Endothelial cell (in vitro differentiated cells): Measurements from ENCODE around the gene NPRL2. TPM values are rescaled to one million over a fixed set of nuclear protein-coding genes. Genes with fewer than 3 reads are reported as not detected.

Source experiments
- DNase-seq: peaks from one replicate; pipeline ENCODE4 v3.0.0; 2021; ENCODE audit warnings: low spot score
- H3K27ac Mint-ChIP-seq: one replicate; pipeline ENCODE4 v1.8.0; 2021; ENCODE audit warnings: mixed read lengths, inconsistent platforms; ENCODE audit not compliant: unreplicated experiment
- H3K27me3 Mint-ChIP-seq: one replicate; pipeline ENCODE4 v1.8.0; 2021; ENCODE audit warnings: mild to moderate bottlenecking, moderate library complexity, mixed read lengths, inconsistent platforms; ENCODE audit not compliant: unreplicated experiment
- H3K36me3 Mint-ChIP-seq: one replicate; pipeline ENCODE4 v1.8.0; 2021; ENCODE audit warnings: mild to moderate bottlenecking, low read depth, mixed read lengths, inconsistent platforms; ENCODE audit not compliant: unreplicated experiment
- H3K4me1 Mint-ChIP-seq: one replicate; pipeline ENCODE4 v1.8.0; 2021; ENCODE audit warnings: mild to moderate bottlenecking, mixed read lengths, inconsistent platforms; ENCODE audit not compliant: unreplicated experiment
- H3K4me3 Mint-ChIP-seq: one replicate; pipeline ENCODE4 v1.8.0; 2021; ENCODE audit warnings: mild to moderate bottlenecking, mixed read lengths, inconsistent platforms; ENCODE audit not compliant: unreplicated experiment
- H3K9me3 Mint-ChIP-seq: one replicate; pipeline ENCODE4 v1.8.0; 2021; ENCODE audit warnings: mixed read lengths, inconsistent platforms; ENCODE audit not compliant: unreplicated experiment
- CTCF ChIP-seq: fragments of 200-600 bp; sonication (generic); IDR thresholded peaks from one replicate; pipeline ENCODE4 v1.5.0; 2021; ENCODE audit warnings: antibody characterized with exemption; ENCODE audit not compliant: unreplicated experiment
- total RNA-seq: library from RNA; stranded (reverse); fragmentation: NEBNext Ultra II Directional; extraction: Animal tissue kit (Norgen Biotek cat#: 25700); gene quantifications from one replicate; pipeline ENCODE4 v1.2.1, GENCODE V29; 2021; ENCODE audit not compliant: unreplicated experiment

Gene NPRL2
- total RNA-seq, 1 donor from 2014 or later, result 18.0 TPM

- H3K36me3 Mint-ChIP-seq, result peaks cover 18% of the 10 kb centered on the region
- H3K27me3 Mint-ChIP-seq, result peaks cover 3% of the 10 kb centered on the region
- H3K4me3 Mint-ChIP-seq, result peak overlapping the region; percentile 51
- no peaks in the 10 kb centered on the region for H3K9me3 Mint-ChIP-seq
- no peak for DNase-seq
- H3K27ac Mint-ChIP-seq, result no peak overlapping the region
- H3K4me1 Mint-ChIP-seq, result peaks cover 39% of the 10 kb centered on the region
- no peak for TF ChIP-seq CTCF
Measured at GRCh38 chr3:50355829-50356552, 5.4 kb upstream of the NPRL2 start.

DNA sequence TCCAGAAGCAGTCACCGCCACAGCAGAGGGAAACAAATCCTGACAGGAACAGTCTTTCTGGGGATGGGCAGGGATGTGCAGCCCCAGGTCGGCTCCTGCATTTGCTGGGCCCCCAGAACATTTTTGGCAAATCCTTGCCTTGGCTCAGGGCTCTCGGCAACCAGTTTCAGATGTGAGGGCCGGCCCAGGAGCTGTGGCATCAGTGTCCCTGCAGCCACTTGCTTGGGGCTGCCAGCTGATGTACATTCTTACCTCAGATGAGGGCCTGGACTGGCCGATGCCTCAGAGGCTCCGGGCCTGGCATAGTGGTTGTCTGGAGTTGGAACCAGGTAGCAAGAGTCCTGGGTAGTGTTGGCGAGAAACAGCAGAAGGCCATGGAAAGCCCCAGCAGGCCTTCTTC, 4.3 kb upstream of the NPRL2 start:
- Mint-ChIP-seq H3K4me3 (no peak overlapping the region), H3K9me3 (no peaks in the 10 kb centered on the region), H3K36me3 (peaks cover 18% of the 10 kb centered on the region), H3K27me3 (peaks cover 8% of the 10 kb centered on the region), H3K4me1 (peaks cover 43% of the 10 kb centered on the region), H3K27ac (no peak overlapping the region)
- DNase-seq, result no peak
- no peak for TF ChIP-seq CTCF

DNA sequence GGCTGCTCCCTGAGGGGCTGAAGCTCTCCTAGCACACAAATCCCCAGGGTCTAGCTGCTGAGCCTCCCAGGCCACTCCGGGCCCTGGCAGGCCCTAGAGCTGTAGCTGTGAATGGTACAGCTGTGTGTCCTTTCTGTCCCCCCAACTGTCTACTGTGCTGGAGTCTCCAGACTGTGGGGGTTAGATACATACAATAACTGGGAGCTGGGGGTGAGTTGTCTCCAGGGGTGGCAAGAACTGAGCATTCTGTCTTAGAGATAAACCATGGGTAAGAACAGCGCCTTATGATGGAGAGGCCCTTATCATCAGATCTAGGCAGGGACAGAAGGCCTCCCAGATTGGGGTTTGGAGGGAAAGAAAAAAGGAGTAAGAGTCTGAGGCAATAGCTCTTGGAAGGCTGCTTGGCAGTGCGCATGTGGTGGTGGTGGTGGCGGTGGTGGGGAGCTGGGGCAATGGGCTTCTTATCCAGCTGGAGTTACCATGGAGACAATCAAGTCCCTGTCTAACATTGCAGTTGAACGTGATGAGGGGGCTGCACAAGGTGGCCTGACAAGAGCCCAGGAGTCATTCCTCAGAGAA, 3.7 kb upstream of the NPRL2 start:
- Mint-ChIP-seq H3K4me1 (peaks cover 38% of the 10 kb centered on the region), H3K9me3 (no peaks in the 10 kb centered on the region), H3K27me3 (peaks cover 8% of the 10 kb centered on the region), H3K36me3 (peaks cover 18% of the 10 kb centered on the region), H3K27ac (no peak overlapping the region), H3K4me3 (peak overlapping the region; percentile 66)
- DNase-seq, result no peak
- no peak for TF ChIP-seq CTCF

DNA sequence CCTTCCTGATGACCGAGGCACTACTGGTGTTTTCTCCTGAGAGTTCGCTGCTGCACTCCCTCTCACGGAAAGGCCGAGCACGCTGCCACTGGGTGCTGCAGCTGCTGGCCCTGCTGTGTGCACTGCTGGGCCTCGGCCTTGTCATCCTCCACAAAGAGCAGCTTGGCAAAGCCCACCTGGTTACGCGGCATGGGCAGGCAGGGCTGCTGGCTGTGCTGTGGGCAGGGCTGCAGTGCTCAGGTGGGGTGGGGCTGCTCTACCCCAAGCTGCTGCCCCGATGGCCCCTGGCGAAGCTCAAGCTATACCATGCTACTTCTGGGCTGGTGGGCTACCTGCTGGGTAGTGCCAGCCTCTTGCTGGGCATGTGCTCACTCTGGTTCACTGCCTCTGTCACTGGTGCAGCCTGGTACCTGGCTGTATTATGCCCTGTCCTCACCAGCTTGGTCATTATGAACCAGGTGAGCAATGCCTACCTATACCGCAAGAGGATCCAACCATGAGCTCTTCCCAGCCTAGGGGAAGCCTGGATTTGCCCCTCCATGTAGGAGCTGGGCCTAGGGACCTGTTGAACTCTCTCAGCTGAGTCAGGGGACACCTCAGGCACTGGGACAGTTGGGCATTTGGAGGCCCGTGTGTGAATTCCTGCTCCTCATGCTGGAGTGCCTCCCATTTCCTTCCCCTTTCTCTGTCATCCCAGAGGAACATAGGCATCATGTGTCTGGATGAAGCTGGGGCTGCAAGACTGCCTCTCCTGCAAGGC, 2.9 kb upstream of the NPRL2 start:
- Mint-ChIP-seq H3K36me3 (peaks cover 18% of the 10 kb centered on the region), H3K27ac (no peak overlapping the region), H3K4me3 (no peak overlapping the region), H3K27me3 (peaks cover 8% of the 10 kb centered on the region), H3K4me1 (peaks cover 34% of the 10 kb centered on the region), H3K9me3 (no peaks in the 10 kb centered on the region)
- TF ChIP-seq CTCF, result no peak
- DNase-seq, result no peak
